Tibial nerve (tissue), 4 donors: Measurements from ENCODE around the gene APBA1. TPM values are rescaled to one million over a fixed set of nuclear protein-coding genes. Genes with fewer than 3 reads are reported as not detected.

Experiments used
- DNase-seq, 2 donors: peaks; one replicate each; pipeline ENCODE4 v3.0.0-alpha.2; 2019; ENCODE audit warnings: low spot score in 2 of 2
- H3K27ac ChIP-seq, 4 donors: fragments of 200-600 bp; sonication (generic) in 3 of 4; one replicate each; pipeline ENCODE4 v1.5.1; 2017 to 2019; ENCODE audit warnings: mild to moderate bottlenecking in 1 of 4
- H3K27me3 ChIP-seq, 2 donors: fragments of 200-600 bp; sonication (generic) in 1 of 2; one replicate each; pipeline versions ENCODE4 v1.5.1 to v1.6.0; 2017 to 2019
- H3K36me3 ChIP-seq, 3 donors: fragments of 200-600 bp; sonication (generic); one replicate each; pipeline ENCODE4 v1.5.1; 2018 to 2019
- H3K4me1 ChIP-seq, 4 donors: fragments of 200-600 bp; sonication (generic) in 3 of 4; one replicate each; pipeline ENCODE4 v1.5.1; 2017 to 2019
- H3K4me3 ChIP-seq, 4 donors: fragments of 200-600 bp; sonication (generic) in 3 of 4; one replicate each; pipeline ENCODE4 v1.5.1; 2017 to 2019; ENCODE audit warnings: mild to moderate bottlenecking in 1 of 4, moderate library complexity in 1 of 4
- H3K9me3 ChIP-seq, 4 donors: fragments of 200-600 bp; sonication (generic) in 3 of 4; one replicate each; pipeline ENCODE4 v1.5.1; 2017 to 2019
- CTCF ChIP-seq, 5 experiments: fragments of 200-600 bp in 3 of 5; fragments of 450-650 bp in 2 of 5; sonication (generic) in 3 of 5; IDR thresholded peaks; one replicate each; pipeline ENCODE4 v1.5.1; 2016 to 2019; ENCODE audit warnings: antibody characterized with exemption in 5 of 5, mild to moderate bottlenecking in 3 of 5, moderate library complexity in 2 of 5
- EP300 ChIP-seq, 2 donors: sonication (generic); formaldehyde crosslinking; IDR thresholded peaks; one replicate each; pipeline ENCODE4 v1.6.1; 2017; ENCODE audit warnings: antibody characterized with exemption in 2 of 2, mild to moderate bottlenecking in 1 of 2
- POLR2A ChIP-seq, 2 donors: fragments of 450-650 bp; IDR thresholded peaks; one replicate each; pipeline ENCODE4 v1.6.1; 2017; ENCODE audit warnings: antibody characterized with exemption in 2 of 2, mild to moderate bottlenecking in 2 of 2, moderate library complexity in 2 of 2
- WGBS, 2 donors: methylation state at CpG; one replicate each; pipeline ENCODE4 v1.1.5; 2018; 5-methylcytosine and 5-hydroxymethylcytosine counted together
- total RNA-seq, 4 donors: library from RNA; depleted of rRNA; stranded (reverse); fragments of >200 nt; gene quantifications; one replicate each; pipeline ENCODE4 v1.1.0, GENCODE V29; 2016

The APBA1 gene
- total RNA-seq, 4 donors from 2014 or later = 8.4 to 14.4 (median 9.8) TPM

- peaks cover 0 to 20% (median 0%) of the 10 kb centered on the region in 4 donors for H3K4me1 ChIP-seq
- H3K4me3 ChIP-seq = no peak overlapping the region
- no peak overlapping the region for H3K27ac ChIP-seq
- H3K27me3 ChIP-seq = no peaks in the 10 kb centered on the region
- H3K36me3 ChIP-seq = no peaks in the 10 kb centered on the region
- no peaks in the 10 kb centered on the region for H3K9me3 ChIP-seq
- TF ChIP-seq EP300 (IDR thresholded peaks at IDR 0.05) (no peak), CTCF (IDR thresholded peaks at IDR 0.05) (no peak), POLR2A (IDR thresholded peaks at IDR 0.05) (no peak)
- DNase-seq = no peak
These were observed 99.6 kb downstream of the APBA1 start for GRCh38 chr9:69572611-69573010.

- Histone ChIP-seq H3K36me3 (no peaks in the 10 kb centered on the region), H3K4me1 (peaks cover 0 to 20% (median 0%) of the 10 kb centered on the region in 4 donors), H3K4me3 (no peak overlapping the region), H3K27ac (no peak overlapping the region), H3K27me3 (no peaks in the 10 kb centered on the region), H3K9me3 (no peaks in the 10 kb centered on the region)
- no peak for DNase-seq
- 80 to 84% methylated on average over 2 of the region's 2 CpGs for WGBS, 2 donors
- no peak for TF ChIP-seq EP300 (IDR thresholded peaks at IDR 0.05)
- no peak for TF ChIP-seq POLR2A (IDR thresholded peaks at IDR 0.05)
- TF ChIP-seq CTCF (IDR thresholded peaks at IDR 0.05) = no peak
These were observed 101.1 kb downstream of the APBA1 start for GRCh38 chr9:69571032-69571431.

- DNase-seq = no peak
- 43 to 53% methylated on average over 3 of the region's 3 CpGs for WGBS, 2 donors
- Histone ChIP-seq H3K4me1 (peaks cover 0 to 20% (median 0%) of the 10 kb centered on the region in 4 donors), H3K27ac (no peak overlapping the region), H3K9me3 (no peaks in the 10 kb centered on the region), H3K27me3 (no peaks in the 10 kb centered on the region), H3K4me3 (no peak overlapping the region), H3K36me3 (no peaks in the 10 kb centered on the region)
- TF ChIP-seq EP300 (IDR thresholded peaks at IDR 0.05) = no peak
These were observed 102.3 kb downstream of the APBA1 start for GRCh38 chr9:69569738-69570451.

- Histone ChIP-seq H3K9me3 (no peaks in the 10 kb centered on the region), H3K36me3 (no peaks in the 10 kb centered on the region), H3K27me3 (no peaks in the 10 kb centered on the region), H3K27ac (no peak overlapping the region), H3K4me3 (no peak overlapping the region), H3K4me1 (peaks cover 0 to 7% (median 0%) of the 10 kb centered on the region in 4 donors)
- 42 to 64% methylated on average over 1 of the region's 1 CpG for WGBS, 2 donors
- no peak for TF ChIP-seq CTCF (IDR thresholded peaks at IDR 0.05)
- TF ChIP-seq EP300 (IDR thresholded peaks at IDR 0.05) = no peak
- DNase-seq = no peak
These were observed 107.6 kb downstream of the APBA1 start for GRCh38 chr9:69564557-69564956.

- no peak overlapping the region for H3K4me3 ChIP-seq
- no peaks in the 10 kb centered on the region for H3K27me3 ChIP-seq
- no peak for DNase-seq
- H3K4me1 ChIP-seq = peaks cover 0 to 13% (median 3%) of the 10 kb centered on the region in 4 donors
- TF ChIP-seq CTCF (IDR thresholded peaks at IDR 0.05) (no peak), POLR2A (IDR thresholded peaks at IDR 0.05) (no peak), EP300 (IDR thresholded peaks at IDR 0.05) (no peak)
- H3K9me3 ChIP-seq = no peaks in the 10 kb centered on the region
- H3K36me3 ChIP-seq = no peaks in the 10 kb centered on the region
- H3K27ac ChIP-seq = no peak overlapping the region
These were observed 113.0 kb downstream of the APBA1 start for GRCh38 chr9:69559126-69559525.
